Prostate gland (tissue), 2 donors: ENCODE results near the gene DAB1. TPM values are rescaled to one million over a fixed set of nuclear protein-coding genes. Genes with fewer than 3 reads are reported as not detected.
"Not testable (repeated sequence)": the region's sequence is repeated elsewhere in the genome, so short reads cannot be mapped to it uniquely, and the experiment has no call there.

Experiments used
- DNase-seq: peaks from one replicate; pipeline ENCODE4 v3.0.0-alpha.2; 2019; ENCODE audit warnings: low spot score
- H3K27ac ChIP-seq, 2 donors: fragments of 200-600 bp; sonication (generic); 2 replicates each; pipeline ENCODE4 v1.5.1; 2017 to 2019
- H3K27me3 ChIP-seq: fragments of 200-600 bp; sonication (generic); replicated peaks from 2 replicates; pipeline ENCODE4 v1.5.1; 2019; ENCODE audit not compliant: insufficient read depth
- H3K36me3 ChIP-seq, 2 donors: fragments of 200-600 bp; sonication (generic); 1 replicate in 1 of 2; 2 replicates in 1 of 2; pipeline versions ENCODE4 v1.5.1 to v1.8.1; 2017 to 2019
- H3K4me1 ChIP-seq: fragments of 200-600 bp; sonication (generic); replicated peaks from 2 replicates; pipeline ENCODE4 v1.5.1; 2019
- H3K4me3 ChIP-seq, 2 donors: fragments of 200-600 bp; sonication (generic); 2 replicates each; pipeline ENCODE4 v1.5.1; 2017 to 2019
- H3K9me3 ChIP-seq: fragments of 200-600 bp; sonication (generic); 2 replicates; pipeline ENCODE4 v1.5.1; 2017
- POLR2A ChIP-seq: fragments of 450-650 bp; IDR thresholded peaks from one replicate; pipeline ENCODE4 v1.6.1; 2016; ENCODE audit warnings: antibody characterized with exemption, mild to moderate bottlenecking
- POLR2AphosphoS5 ChIP-seq: sonication (generic); formaldehyde crosslinking; IDR thresholded peaks from one replicate; pipeline ENCODE4 v1.6.1; 2017; ENCODE audit warnings: antibody characterized with exemption
- WGBS: methylation state at CpG from one replicate; pipeline ENCODE4 v1.1.5; 2018; 5-methylcytosine and 5-hydroxymethylcytosine counted together
- intact Hi-C: fragments of 100-400 bp; cut with DNase I; formaldehyde crosslinking; loops from one replicate; pipeline ENCODE4 v1.14.2; 2022
- total RNA-seq, 2 donors: library from RNA; depleted of rRNA; stranded (reverse); fragments of >200 nt; gene quantifications; one replicate each; pipeline ENCODE4 v1.1.0, GENCODE V29; 2016
- TF ChIP-seq, protein P1 (sequence below), 4 experiments: fragments of 200-600 bp in 2 of 4; fragments of 450-650 bp in 2 of 4; sonication (generic) in 2 of 4; IDR thresholded peaks; 1 replicate in 3 of 4; 2 replicates in 1 of 4; pipeline ENCODE4 v1.5.1; 2016 to 2019; ENCODE audit warnings: antibody characterized with exemption in 4 of 4, mild to moderate bottlenecking in 2 of 4, moderate library complexity in 2 of 4

Gene DAB1
- total RNA-seq, 2 donors from 2014 or later: 0.64 to 3.6 TPM

DNA sequence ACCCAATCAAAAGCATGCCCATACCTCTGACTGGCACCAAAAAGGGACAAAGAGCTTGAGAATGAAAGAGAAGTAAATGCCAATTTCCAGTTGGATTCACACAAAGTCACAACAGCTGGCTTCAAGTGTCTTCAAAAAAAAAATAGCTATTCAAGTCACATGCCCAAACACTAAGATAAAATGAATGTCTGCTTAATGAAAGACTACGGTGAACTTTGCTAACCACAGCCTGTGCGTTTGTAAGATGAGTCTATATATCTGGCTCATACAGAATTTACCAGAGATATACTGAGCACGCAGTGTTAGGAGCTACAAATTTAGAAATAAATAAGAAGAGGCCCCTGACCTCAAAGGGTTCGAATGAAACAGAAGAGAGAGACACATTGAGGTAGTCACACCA, 73.2 kb downstream of the DAB1 start:
- Histone ChIP-seq H3K27me3 (no peaks in the 10 kb centered on the region), H3K9me3 (no peaks in the 10 kb centered on the region), H3K4me3 (no peak overlapping the region), H3K36me3 (no peaks in the 10 kb centered on the region), H3K4me1 (no peaks in the 10 kb centered on the region), H3K27ac (no peak overlapping the region)
- TF ChIP-seq POLR2A (no peak), POLR2AphosphoS5 (no peak)
- TF ChIP-seq, protein P1, sequence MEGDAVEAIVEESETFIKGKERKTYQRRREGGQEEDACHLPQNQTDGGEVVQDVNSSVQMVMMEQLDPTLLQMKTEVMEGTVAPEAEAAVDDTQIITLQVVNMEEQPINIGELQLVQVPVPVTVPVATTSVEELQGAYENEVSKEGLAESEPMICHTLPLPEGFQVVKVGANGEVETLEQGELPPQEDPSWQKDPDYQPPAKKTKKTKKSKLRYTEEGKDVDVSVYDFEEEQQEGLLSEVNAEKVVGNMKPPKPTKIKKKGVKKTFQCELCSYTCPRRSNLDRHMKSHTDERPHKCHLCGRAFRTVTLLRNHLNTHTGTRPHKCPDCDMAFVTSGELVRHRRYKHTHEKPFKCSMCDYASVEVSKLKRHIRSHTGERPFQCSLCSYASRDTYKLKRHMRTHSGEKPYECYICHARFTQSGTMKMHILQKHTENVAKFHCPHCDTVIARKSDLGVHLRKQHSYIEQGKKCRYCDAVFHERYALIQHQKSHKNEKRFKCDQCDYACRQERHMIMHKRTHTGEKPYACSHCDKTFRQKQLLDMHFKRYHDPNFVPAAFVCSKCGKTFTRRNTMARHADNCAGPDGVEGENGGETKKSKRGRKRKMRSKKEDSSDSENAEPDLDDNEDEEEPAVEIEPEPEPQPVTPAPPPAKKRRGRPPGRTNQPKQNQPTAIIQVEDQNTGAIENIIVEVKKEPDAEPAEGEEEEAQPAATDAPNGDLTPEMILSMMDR (IDR thresholded peaks at IDR 0.05): no peak
- no peak for DNase-seq
- intact Hi-C loops: no loop called here
- WGBS: 73% methylated on average over 4 of the region's 4 CpGs

DNA sequence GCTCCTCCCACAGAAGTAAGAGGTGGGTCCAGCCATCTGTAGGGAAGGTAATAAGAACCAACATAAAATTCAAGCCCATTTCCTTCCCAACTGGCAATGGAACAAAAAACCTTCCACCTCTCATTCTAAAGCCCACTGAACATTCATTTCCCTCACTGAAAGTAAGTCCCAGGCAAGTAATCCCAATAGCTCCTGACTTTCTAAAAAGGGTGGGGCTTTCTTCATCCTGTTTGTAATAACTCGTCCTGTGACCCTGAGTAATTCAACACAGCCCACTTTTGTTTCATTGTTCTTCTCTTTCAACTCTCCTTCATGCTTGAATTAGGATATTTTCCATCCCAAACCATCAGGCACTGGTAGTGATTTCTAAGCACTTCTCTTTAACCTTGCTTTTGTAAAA, 74.9 kb downstream of the DAB1 start:
- no peaks in the 10 kb centered on the region for H3K4me1 ChIP-seq
- DNase-seq: no peak
- H3K27me3 ChIP-seq: no peaks in the 10 kb centered on the region
- no peak overlapping the region for H3K27ac ChIP-seq
- TF ChIP-seq POLR2A (no peak), POLR2AphosphoS5 (no peak)
- TF ChIP-seq, protein P1 (IDR thresholded peaks at IDR 0.05): no peak
- intact Hi-C loops: no loop called here
- H3K36me3 ChIP-seq: no peaks in the 10 kb centered on the region
- no peaks in the 10 kb centered on the region for H3K9me3 ChIP-seq
- no peak overlapping the region for H3K4me3 ChIP-seq
- WGBS: 80% methylated on average over 1 of the region's 1 CpG

DNA sequence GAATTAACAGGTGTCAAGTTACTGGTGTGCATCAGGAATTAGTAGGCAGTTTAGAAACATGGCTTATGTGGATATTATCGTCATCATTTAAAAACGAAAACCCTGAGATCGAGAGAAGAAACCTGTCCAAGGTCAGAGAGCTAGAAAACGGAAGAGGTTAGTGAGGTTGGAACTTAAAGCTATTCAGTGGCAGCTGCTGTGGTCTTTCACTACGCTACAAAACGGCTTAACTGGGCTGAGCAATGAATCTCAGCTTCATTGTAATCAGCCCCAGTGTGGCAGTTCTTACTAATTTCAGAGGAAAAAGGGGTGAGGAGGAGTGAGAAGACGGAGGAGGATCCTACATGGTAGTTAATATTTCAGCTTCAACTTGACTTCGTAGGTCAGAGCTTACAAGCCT, 77.9 kb downstream of the DAB1 start:
- no peak overlapping the region for H3K4me3 ChIP-seq
- intact Hi-C loops: no loop called here
- no peaks in the 10 kb centered on the region for H3K4me1 ChIP-seq
- H3K27ac ChIP-seq: no peak overlapping the region
- DNase-seq: no peak
- WGBS: 91% methylated on average over 8 of the region's 8 CpGs
- no peaks in the 10 kb centered on the region for H3K27me3 ChIP-seq
- no peak for TF ChIP-seq POLR2A
- TF ChIP-seq, protein P1 (IDR thresholded peaks at IDR 0.05): no peak
- no peak for TF ChIP-seq POLR2AphosphoS5
- H3K9me3 ChIP-seq: no peaks in the 10 kb centered on the region
- no peaks in the 10 kb centered on the region for H3K36me3 ChIP-seq

DNA sequence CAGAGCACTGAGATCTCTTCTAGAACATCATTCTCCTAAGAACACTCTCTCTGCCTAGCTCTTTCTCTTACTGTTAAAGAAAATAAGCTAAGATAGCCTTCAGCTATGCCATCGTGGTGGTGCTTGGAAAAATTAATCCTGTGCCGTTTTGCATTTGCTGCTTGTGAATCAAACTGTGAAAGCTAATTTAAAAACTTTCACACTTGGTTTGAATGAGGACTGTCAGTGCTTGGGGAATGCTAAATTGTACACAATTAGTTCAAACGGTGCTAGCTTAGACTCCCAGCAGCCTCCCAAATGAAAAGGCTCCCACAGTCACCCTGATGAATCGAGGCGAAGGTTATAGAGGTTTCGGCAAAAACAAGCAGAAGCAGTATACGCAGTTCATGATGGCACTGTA, 79.6 kb downstream of the DAB1 start:
- intact Hi-C loops: no loop called here
- 88% methylated on average over 7 of the region's 7 CpGs for WGBS
- Histone ChIP-seq H3K9me3 (no peaks in the 10 kb centered on the region), H3K4me3 (no peak overlapping the region), H3K27me3 (no peaks in the 10 kb centered on the region), H3K27ac (no peak overlapping the region), H3K4me1 (no peaks in the 10 kb centered on the region), H3K36me3 (no peaks in the 10 kb centered on the region)
- no peak for DNase-seq
- TF ChIP-seq, protein P1 (IDR thresholded peaks at IDR 0.05): no peak

DNA sequence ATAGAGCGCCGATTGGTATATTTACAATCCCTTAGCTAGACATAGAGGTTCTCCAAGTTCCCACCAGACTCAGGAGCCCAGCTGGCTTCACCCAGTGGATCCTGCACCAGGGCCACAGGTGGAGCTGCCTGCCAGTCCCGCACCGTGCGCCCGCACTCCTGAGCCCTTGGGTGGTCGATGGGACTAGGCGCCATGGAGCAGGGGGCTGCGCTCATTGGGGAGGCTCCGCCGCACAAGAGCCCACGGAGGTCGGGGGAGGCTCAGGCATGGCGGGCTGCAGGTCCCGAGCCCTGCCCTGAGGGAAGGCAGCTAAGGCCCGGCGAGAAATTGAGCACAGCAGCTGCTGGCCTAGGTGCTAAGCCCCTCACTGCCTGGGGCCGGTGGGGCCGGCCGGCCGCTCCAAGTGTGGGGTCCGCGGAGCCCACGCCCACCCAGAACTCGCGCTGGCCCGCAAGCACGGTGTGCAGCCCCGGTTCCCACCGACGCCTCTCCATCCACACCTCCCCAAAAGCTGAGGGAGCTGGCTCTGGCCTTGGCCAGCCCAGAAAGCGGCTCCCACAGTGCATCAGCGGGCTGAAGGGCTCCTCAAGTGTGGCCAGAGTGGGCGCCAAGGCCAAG, 80.5 kb downstream of the DAB1 start:
- intact Hi-C loops, H3K9me3 ChIP-seq, H3K27me3 ChIP-seq, H3K4me3 ChIP-seq, H3K36me3 ChIP-seq, H3K27ac ChIP-seq, H3K4me1 ChIP-seq, DNase-seq: not testable (repeated sequence)
- WGBS: 88% methylated on average over 34 of the region's 34 CpGs
